OCI-LY7 (cell line): ENCODE measurements around the gene DRG2.

Source experiments
- EZH2phosphoT487 ChIP-seq: fragments of 200-600 bp; sonication (generic); IDR thresholded peaks from 2 replicates; pipeline ENCODE4 v1.6.1; 2018; ENCODE audit warnings: low read depth, borderline replicate concordance, mild to moderate bottlenecking, mixed run types, antibody characterized with exemption, low read length, moderate library complexity, mixed read lengths
- TF ChIP-seq, protein P1 (sequence below): fragments of 200-600 bp; sonication (generic); conservative IDR thresholded peaks from 2 replicates; pipeline ENCODE4 v1.5.1; 2014; ENCODE audit warnings: mild to moderate bottlenecking, antibody characterized with exemption, low read length, moderate library complexity, mixed read lengths

DNA sequence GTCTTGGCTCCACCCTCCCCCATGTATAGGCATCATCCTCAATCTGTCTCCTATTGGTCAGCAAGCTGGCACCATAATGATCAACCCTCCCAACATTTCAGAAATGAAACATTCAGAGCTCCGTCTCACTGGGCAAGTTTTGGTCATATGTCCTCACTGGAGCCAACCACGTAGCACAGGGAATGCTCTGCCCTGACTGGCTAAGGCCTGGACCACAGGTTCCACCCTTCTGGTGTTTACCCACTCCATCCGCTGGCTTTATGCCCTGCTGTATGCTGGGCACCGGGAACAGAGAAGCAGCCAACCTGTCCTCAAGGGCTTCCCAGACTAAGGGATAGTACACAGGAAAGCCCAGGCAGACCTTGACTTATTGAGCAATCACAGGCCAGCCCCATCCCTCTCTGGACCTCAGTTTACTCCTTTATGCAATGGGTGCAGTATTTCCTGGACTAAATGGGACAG is 41.3 kb downstream of the DRG2 start:
- TF ChIP-seq, protein P1, sequence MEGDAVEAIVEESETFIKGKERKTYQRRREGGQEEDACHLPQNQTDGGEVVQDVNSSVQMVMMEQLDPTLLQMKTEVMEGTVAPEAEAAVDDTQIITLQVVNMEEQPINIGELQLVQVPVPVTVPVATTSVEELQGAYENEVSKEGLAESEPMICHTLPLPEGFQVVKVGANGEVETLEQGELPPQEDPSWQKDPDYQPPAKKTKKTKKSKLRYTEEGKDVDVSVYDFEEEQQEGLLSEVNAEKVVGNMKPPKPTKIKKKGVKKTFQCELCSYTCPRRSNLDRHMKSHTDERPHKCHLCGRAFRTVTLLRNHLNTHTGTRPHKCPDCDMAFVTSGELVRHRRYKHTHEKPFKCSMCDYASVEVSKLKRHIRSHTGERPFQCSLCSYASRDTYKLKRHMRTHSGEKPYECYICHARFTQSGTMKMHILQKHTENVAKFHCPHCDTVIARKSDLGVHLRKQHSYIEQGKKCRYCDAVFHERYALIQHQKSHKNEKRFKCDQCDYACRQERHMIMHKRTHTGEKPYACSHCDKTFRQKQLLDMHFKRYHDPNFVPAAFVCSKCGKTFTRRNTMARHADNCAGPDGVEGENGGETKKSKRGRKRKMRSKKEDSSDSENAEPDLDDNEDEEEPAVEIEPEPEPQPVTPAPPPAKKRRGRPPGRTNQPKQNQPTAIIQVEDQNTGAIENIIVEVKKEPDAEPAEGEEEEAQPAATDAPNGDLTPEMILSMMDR: no peak
- TF ChIP-seq EZH2phosphoT487: no peak
